NCI-H2029 treated with DMSO at 0.1 percent for 48 hours (cell line): Measurements from ENCODE around the gene UBE3C.
"Not testable (repeated sequence)": the region's sequence is repeated elsewhere in the genome, so short reads cannot be mapped to it uniquely, and the experiment has no call there.

Experiments
- DNase-seq: peaks from one replicate; lab custom pipeline; 2025; lab: John Stamatoyannopoulos, UW

UBE3C gene

GRCh38 chr7:157138424-157139110, at the start of gene UBE3C:
UBE3C (plus strand) TSS chr7:157138926; CDS start chr7:157139273, 347 bp downstream.
- peak; percentile 57 for DNase-seq

GRCh38 chr7:157089100-157089610, 49.6 kb upstream of the UBE3C start:
- no peak for DNase-seq

DNA sequence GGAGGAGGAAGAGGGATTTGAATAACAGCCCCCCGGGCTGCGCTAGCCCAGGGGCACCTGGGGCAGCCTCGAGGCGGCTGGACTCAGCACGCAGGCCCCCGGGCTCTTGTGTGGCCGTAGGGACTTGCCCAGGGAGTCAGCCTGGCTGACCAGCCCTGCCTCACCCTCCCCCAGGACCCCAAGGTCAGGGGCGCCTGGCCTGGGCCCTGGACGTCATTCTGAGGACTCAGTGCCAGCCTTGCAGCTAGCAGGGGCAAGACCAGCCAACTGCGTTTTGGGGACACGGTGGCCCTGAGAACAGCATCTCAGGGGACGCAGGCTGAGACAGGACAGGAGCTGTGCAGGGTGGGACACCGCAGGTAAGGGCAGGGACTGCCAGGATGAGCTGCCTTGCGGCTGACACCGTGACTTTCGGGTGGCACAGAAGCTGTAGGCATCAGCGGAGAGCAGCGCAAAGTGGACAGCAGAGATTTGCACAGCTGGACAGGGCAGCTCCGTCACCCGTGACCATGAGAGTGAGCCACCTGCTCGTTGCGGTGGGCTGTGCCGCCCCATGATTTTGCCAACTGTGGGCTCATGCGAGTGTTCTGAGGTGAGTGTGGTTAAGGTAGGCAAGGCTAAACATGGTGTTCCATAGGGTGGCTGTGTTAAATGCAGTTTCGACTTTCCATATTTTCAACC, 48.1 kb upstream of the UBE3C start:
- no peak for DNase-seq

DNA sequence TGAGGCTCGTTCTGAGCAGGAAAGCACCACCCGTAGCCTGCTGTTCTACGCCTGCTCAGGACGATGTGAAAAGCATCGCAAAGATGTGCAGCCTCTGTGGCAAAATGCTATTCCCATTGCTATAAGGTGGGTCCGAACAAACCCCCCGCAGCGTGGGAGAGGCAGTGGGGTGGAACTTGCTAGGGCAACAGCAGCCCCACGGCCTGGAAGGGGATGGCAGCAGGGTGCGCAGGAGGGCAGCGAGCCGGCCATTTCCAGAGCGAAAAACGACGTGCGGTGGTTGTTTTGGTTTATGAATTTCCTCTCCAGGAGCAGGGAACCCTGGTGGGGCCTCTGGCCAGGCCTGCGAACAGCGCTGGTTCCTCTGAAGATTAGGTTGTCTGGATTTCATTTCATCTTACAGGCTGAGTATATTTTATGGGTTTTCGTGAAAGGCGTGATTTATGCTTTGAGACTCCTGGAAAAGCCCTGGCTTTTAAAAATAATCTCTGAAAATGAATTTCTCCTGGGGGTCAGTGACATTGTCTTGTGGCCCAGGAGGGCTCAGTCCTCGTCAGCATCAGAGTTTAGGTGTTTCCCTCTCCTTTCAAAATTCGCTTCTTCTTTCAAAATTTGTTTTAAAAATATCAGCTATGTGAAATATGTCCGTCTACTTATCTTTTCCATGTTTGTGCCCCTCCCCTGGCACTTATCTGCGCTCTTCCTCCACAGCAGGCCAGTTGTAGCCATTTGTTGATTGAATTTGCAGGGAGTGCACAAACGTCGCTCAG, 42.3 kb upstream of the UBE3C start:
- no peak for DNase-seq

- DNase-seq: no peak
Measured at GRCh38 chr7:157097056-157097329, 41.7 kb upstream of the UBE3C start.

DNA sequence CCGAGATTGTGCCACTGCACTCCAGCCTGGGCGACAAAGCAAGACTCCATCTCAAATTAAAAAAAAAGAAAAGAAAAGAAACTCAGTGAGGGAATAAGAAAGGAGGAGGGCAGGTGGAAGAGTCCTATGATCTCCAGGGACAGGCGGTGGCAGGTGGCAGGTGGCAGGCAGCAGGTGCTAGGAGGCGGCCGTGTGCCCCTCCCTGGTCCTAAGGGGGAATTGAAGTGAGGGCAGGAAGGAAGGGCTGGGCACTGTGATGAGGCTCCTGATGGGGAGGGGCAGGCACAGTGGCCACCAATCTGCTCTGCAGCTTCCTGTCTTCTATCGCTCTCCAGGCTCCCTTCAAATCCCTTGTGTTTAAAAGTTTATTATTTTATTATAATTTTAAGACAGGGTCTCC, 41.2 kb upstream of the UBE3C start:
- DNase-seq: peak; percentile 4

- not testable (repeated sequence) for DNase-seq
Measured at GRCh38 chr7:157100005-157100404, 38.7 kb upstream of the UBE3C start.

GRCh38 chr7:157103641-157104040, 35.1 kb upstream of the UBE3C start:
- DNase-seq: not testable (repeated sequence)

DNA sequence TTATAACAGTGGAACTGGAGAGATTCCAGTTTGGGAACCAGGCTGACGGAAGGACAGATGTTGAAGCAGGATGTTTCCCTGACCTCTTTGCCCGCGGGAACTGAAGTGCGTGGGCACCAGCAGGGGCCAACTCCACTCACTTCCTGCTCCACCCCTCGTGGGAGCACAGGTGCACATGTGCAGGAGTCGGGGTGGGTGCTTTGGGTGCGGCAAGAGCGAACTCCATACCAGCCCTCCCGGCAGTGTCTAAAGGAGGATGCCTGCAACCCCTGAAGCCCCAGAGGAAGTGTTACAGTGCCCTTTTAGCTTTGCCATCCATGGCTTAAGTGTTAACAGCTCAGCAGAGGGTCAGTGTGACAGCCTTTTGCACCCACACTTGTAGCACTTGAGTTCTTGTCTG, 27.4 kb upstream of the UBE3C start:
- DNase-seq: no peak

GRCh38 chr7:157112706-157113105, 26.0 kb upstream of the UBE3C start:
- DNase-seq: no peak

- no peak for DNase-seq
Measured at GRCh38 chr7:157113607-157114006, 25.1 kb upstream of the UBE3C start.

DNA sequence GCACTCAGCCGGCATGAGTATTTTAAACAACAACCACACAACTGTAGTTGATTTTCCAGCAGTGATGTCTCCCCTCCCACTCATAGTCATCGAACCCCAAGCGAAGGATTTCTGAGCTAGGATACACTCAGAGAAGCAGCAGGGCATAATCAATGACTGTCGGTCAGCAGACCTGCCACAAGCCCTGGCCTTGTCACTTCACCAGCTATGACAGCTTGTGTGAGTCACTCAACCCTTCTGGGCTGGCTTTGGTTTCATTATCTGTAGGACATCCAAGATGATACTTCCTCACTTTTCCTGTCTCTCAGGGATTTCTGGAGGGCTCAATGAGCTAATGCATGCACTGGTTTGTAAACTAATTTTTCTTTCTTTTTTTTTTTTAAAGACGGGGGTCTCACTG, 22.0 kb upstream of the UBE3C start:
- no peak for DNase-seq

GRCh38 chr7:157117796-157118195, 20.9 kb upstream of the UBE3C start:
- no peak for DNase-seq

DNA sequence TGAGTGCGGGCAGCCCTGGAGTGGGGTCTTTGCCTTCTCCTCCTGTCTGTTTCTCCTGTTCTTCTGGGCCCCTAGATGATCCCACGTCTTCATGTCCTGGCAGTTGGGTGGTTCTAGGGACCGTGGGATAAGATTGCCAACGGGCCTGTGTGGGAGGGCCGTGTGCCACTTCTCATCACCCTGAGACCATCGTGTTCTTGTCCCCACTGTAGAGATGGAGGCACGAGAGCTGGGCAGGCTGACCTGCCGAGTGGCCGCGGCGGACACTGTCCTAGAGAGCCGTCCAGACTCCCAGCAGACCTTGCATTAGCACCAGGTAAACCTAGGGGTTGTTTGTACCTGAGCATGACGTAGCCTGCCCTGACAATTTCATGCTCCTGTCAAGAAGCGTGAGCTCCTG, 18.5 kb upstream of the UBE3C start:
- no peak for DNase-seq

GRCh38 chr7:157121184-157121715, 17.5 kb upstream of the UBE3C start:
- DNase-seq: no peak

GRCh38 chr7:157122800-157123495, 15.8 kb upstream of the UBE3C start:
- DNase-seq: no peak

DNA sequence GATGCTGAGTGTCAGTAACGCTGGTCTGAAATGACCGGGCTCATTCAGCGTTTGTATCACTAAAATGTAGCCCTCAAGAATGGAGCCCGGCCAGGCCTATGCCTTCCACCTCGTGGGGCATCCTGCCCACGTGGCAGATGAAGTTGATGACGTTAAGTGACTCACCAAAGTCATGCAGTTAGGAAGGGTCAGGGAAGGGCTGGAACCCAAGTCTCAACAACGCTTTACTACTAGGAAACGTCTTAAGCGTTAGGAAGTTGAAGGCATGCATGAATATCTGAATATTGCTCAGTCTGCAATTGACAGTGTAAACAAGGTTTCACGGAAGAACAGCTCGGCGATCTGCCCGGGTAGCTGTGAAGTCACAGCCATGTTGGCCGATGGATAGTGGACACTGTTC, 14.0 kb upstream of the UBE3C start:
- DNase-seq: no peak

DNA sequence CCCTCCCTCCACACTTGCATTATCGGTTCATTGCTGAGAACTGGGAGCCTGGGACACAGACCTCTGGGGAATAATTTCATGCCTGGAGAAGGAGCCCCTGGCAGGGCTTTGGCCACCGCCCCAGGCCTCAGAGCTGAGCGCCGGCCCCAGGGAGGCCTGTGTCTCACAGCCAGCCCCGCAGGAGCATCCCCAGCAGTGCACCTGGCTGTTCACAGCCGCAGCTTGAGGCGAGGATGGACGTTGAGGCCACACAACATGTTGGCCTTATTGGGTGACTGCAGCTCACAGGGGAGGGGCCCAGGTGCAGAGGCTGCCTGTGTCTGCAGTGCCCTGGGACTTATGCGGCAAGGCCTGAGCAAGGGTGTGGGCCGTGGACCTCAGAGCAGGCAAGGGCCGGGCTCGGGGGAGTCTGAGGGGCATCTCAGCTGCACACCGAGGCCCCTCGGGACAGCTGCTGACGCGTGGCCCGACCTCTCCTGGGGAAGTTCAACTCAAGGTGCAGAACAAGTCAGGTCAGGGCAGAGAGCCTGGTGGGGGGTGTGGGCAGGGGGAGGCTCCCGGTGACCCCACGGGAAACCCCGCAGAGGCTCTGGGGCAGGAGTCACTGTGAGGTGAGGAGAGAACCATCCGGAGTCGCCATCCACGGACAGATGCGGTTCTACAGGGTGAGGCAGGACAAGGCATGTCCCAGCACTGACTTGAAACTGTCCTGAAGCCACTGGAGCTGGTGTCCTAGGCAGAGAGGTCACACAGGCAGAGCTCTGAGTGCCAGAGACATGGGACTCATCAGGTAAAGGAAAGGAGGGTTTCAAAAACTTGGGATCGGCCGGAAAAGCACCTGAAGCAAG, 13.1 kb upstream of the UBE3C start:
- no peak for DNase-seq

DNA sequence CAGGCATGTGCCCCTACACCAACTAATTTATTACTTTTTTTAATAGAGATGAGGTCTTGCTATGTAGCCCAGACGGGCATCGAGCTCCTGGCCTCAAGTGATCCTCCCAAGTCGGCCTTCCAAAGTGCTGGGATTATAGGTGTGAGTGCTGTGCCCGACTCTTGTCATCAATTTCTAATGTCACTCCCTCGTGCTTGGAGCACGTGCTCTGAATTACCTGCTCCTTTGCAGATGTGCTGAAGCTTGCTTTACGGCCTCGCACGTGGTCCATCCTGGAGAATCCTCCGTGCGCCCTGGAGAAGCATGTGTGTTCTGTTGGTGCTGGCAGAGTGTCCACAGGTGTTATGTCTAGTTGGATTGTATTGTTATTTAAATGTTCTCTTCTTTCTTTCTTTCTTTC, 11.8 kb upstream of the UBE3C start:
- no peak for DNase-seq

DNA sequence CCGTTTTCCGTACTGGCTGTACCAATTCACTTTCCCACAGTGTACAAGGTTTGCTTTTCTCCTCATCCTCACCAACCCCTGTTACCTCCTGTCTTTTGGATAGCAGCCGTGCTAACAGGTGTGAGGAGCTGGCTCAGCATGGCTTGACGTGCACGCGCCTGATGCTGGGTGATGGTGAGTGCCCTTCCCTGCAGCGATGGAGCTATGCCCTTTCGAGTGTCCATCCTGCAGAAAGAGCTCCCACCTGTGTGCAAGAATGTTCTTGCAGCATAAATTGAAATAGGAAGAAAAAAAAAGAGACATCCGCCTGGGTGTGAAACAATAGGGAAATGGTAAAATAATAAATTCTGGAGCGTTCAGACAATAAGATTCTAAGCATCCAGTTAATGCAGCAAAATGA, 9.5 kb upstream of the UBE3C start:
- no peak for DNase-seq

DNA sequence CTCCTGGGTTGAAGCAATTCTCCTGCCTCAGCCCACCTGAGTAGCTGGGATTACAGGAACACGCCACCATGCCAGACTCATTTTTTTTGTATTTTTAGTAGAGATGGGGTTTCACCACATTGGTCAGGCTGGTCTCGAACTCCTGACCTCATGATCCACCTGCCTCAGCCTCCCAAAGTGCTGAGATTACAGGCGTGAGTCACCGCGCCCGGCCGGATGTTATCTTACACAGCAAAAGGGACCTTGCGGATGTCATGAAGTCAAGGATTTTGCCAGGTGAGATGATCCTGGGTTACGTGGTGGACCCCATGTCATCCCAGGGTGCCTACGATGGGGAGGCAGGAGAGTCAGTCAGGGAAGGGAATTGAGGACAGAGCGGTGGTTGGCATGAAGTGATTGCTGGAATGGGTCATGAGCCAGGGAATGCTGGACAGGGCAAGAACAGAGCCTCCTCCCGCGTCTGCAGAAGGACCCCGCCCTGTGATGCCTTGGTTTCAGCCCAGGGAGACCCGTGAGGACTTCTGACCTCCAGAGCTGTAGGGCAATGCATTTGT, 8.7 kb upstream of the UBE3C start:
- DNase-seq: no peak
